Endodermal cell (in vitro differentiated cells): ENCODE results near the gene PTPRT. TPM values are rescaled to one million over a fixed set of nuclear protein-coding genes. Genes with fewer than 3 reads are reported as not detected.

Experiments used
- DNase-seq: peaks from one replicate; pipeline ENCODE4 v3.0.0-alpha.2; 2017
- H3K27ac ChIP-seq: 2 replicates; pipeline ENCODE4 v1.5.1; 2013; ENCODE audit warnings: mild to moderate bottlenecking, low read depth, low read length, moderate library complexity
- H3K27me3 ChIP-seq: 2 replicates; pipeline ENCODE4 v1.6.1; 2013; ENCODE audit warnings: mild to moderate bottlenecking, low read length, moderate library complexity; ENCODE audit not compliant: insufficient read depth, control insufficient read depth, poor library complexity, severe bottlenecking
- H3K36me3 ChIP-seq: 2 replicates; pipeline ENCODE4 v1.7.0; 2013; ENCODE audit warnings: mild to moderate bottlenecking, low read length, moderate library complexity; ENCODE audit not compliant: control insufficient read depth, insufficient read depth
- H3K4me1 ChIP-seq: one replicate; pipeline ENCODE4 v1.7.0; 2013; ENCODE audit warnings: low read length; ENCODE audit not compliant: control insufficient read depth, insufficient read depth
- H3K4me3 ChIP-seq: 2 replicates; pipeline ENCODE4 v1.5.1; 2013; ENCODE audit warnings: mild to moderate bottlenecking, low read length, moderate library complexity
- H3K9ac ChIP-seq: 2 replicates; pipeline ENCODE4 v1.6.1; 2013; ENCODE audit warnings: mild to moderate bottlenecking, low read length, moderate library complexity; ENCODE audit not compliant: poor library complexity, severe bottlenecking; ENCODE audit errors: extremely low read depth
- H3K9me3 ChIP-seq: 2 replicates; pipeline ENCODE4 v1.6.1; 2013; ENCODE audit warnings: mild to moderate bottlenecking, low read length, moderate library complexity; ENCODE audit not compliant: control insufficient read depth
- H3K27ac Mint-ChIP-seq: 2 replicates; pipeline ENCODE4 v1.8.0; 2020; ENCODE audit warnings: mixed read lengths
- H3K27me3 Mint-ChIP-seq: 2 replicates; pipeline ENCODE4 v1.8.0; 2021; ENCODE audit warnings: mild to moderate bottlenecking, mixed read lengths; ENCODE audit not compliant: insufficient read depth
- H3K36me3 Mint-ChIP-seq: 2 replicates; pipeline ENCODE4 v1.8.0; 2020; ENCODE audit warnings: low read depth, mixed read lengths
- H3K4me1 Mint-ChIP-seq: 2 replicates; pipeline ENCODE4 v1.8.0; 2020; ENCODE audit warnings: mixed read lengths
- H3K4me3 Mint-ChIP-seq: 2 replicates; pipeline ENCODE4 v1.8.0; 2020; ENCODE audit warnings: mild to moderate bottlenecking, moderate library complexity, mixed read lengths
- H3K9me3 Mint-ChIP-seq: 2 replicates; pipeline ENCODE4 v1.8.0; 2020; ENCODE audit warnings: mild to moderate bottlenecking, mixed read lengths
- CTCF ChIP-seq: fragments of 200-600 bp; sonication (generic); conservative IDR thresholded peaks from 2 replicates; pipeline ENCODE4 v1.5.0; 2021; ENCODE audit warnings: antibody characterized with exemption, mild to moderate bottlenecking
- WGBS, 2 experiments: methylation state at CpG; one replicate each; pipeline versions ENCODE4 v1.1.5 to v1.1.7; 2013; ENCODE audit warnings: missing lambda C conversion rate in 2 of 2, mixed read lengths in 1 of 2; ENCODE audit not compliant: insufficient coverage in 1 of 2, insufficient read length in 1 of 2; 5-methylcytosine and 5-hydroxymethylcytosine counted together
- total RNA-seq, 2 donors: library from RNA; stranded (reverse); fragmentation: NEBNext Ultra II Directional in 1 of 2; extraction: Animal tissue kit (Norgen Biotek cat#: 25700) in 1 of 2; gene quantifications; 2 replicates in 1 of 2; 3 replicates in 1 of 2; pipeline ENCODE4 v1.2.1, GENCODE V29; 2021

Gene PTPRT
- total RNA-seq, 2 donors from 2014 or later, result 2.3 to 2.7 TPM

GRCh38 chr20:43190332-43190953 is 737 bp upstream of the PTPRT start:
- Mint-ChIP-seq H3K27ac (no peak overlapping the region), H3K4me1 (peaks cover 12% of the 10 kb centered on the region)
- DNase-seq, result peak; percentile 51

GRCh38 chr20:43188861-43189553 is 699 bp downstream of the PTPRT start:
- WGBS, 2 experiments, result 2 to 19% methylated on average over 3 to 64 of the region's 64 CpGs
- H3K4me1 Mint-ChIP-seq, result peaks cover 12% of the 10 kb centered on the region
- Histone ChIP-seq H3K9ac (no peak overlapping the region), H3K4me1 (peaks cover 3% of the 10 kb centered on the region), H3K36me3 (no peaks in the 10 kb centered on the region), H3K4me3 (peak overlapping the region; percentile 75), H3K27me3 (peaks cover 68% of the 10 kb centered on the region), H3K27ac (no peak overlapping the region), H3K9me3 (no peaks in the 10 kb centered on the region)
- H3K4me3 Mint-ChIP-seq, result peak overlapping the region; percentile 59
- H3K27me3 Mint-ChIP-seq, result peaks cover 78% of the 10 kb centered on the region
- TF ChIP-seq CTCF, result no peak
- H3K9me3 Mint-ChIP-seq, result no peaks in the 10 kb centered on the region
- DNase-seq, result peak; percentile 68
- H3K36me3 Mint-ChIP-seq, result no peaks in the 10 kb centered on the region
- H3K27ac Mint-ChIP-seq, result no peak overlapping the region

More at GRCh38 chr20:43190332-43190953, 737 bp upstream of the PTPRT start:
- Histone ChIP-seq H3K27ac (no peak overlapping the region), H3K9me3 (no peaks in the 10 kb centered on the region), H3K4me3 (peak overlapping the region; percentile 67), H3K36me3 (no peaks in the 10 kb centered on the region), H3K4me1 (peaks cover 3% of the 10 kb centered on the region), H3K27me3 (peaks cover 68% of the 10 kb centered on the region), H3K9ac (no peak overlapping the region)
- Mint-ChIP-seq H3K36me3 (no peaks in the 10 kb centered on the region), H3K27me3 (peaks cover 71% of the 10 kb centered on the region), H3K9me3 (no peaks in the 10 kb centered on the region), H3K4me3 (peak overlapping the region; percentile 63)
- TF ChIP-seq CTCF, result no peak
- WGBS, 2 experiments, result 22 to 30% methylated on average over 8 to 24 of the region's 24 CpGs

GRCh38 chr20:43188234-43188653 is 1.5 kb downstream of the PTPRT start:
- H3K9ac ChIP-seq, result no peak overlapping the region
- 6 to 9% methylated on average over 16 of the region's 16 CpGs for whole genome bisulfite sequencing, 2 experiments
- TF ChIP-seq CTCF, result no peak
- Mint-ChIP-seq H3K4me1 (peaks cover 12% of the 10 kb centered on the region), H3K4me3 (peak overlapping the region; percentile 59), H3K27ac (no peak overlapping the region), H3K27me3 (peaks cover 81% of the 10 kb centered on the region), H3K36me3 (no peaks in the 10 kb centered on the region), H3K9me3 (no peaks in the 10 kb centered on the region)
- H3K27me3 ChIP-seq, result peaks cover 68% of the 10 kb centered on the region
- DNase-seq, result peak; percentile 60
- peak overlapping the region; percentile 81 for H3K4me3 ChIP-seq
- no peaks in the 10 kb centered on the region for H3K36me3 ChIP-seq
- no peak overlapping the region for H3K27ac ChIP-seq
- H3K9me3 ChIP-seq, result no peaks in the 10 kb centered on the region
- peaks cover 3% of the 10 kb centered on the region for H3K4me1 ChIP-seq
